ENCODE results near the gene LRRC72.
"Not testable (repeated sequence)": the region's sequence is repeated elsewhere in the genome, so short reads cannot be mapped to it uniquely, and the experiment has no call there.

LRRC72 gene

DNA sequence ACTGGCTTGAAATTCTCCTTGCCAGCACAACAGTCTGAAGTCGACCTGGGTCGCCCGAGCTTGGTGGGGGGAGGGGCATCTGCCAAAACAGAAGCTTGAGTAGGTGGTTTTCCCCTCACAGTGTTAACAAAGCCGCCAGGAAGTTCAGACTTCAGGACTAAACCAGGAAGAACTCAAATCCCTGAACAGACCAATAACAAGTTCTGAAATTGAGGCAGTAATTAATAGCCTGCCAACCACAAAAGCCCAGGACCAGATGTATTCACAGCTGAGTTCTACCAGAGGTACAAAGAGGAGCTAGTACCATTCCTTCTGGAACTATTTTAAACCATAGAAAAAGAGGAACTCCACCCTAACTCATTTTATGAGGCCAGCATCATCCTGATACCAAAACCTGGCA is 45.3 kb downstream of the LRRC72 start:
- DNase-seq (ENCODE audit: low read depth in 2 of 3, low spot score in 2 of 3) = no peak

- no peak for DNase-seq (ENCODE audit: low read depth in 2 of 3, low spot score in 2 of 3)
Measured at GRCh38 chr7:16579216-16579615, 52.6 kb downstream of the LRRC72 start.

DNA sequence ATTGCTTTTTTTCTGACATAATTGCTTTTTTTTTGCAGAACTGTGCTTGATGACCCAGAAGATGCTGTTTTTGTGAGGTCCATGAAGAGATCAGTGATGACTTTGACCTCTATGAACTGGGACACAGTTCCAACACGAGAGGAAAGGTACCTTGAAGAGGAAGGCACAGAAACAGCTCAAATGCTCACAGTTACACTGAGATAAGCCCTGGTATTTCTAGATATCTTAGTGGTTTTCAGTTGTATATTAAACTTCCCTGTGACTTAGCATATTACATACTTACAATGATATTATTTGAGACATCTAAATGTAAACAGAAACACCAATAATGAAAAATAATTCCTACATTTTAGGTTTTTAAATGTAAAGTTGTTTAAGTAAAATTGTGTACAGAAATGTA is 54.7 kb downstream of the LRRC72 start:
- DNase-seq (ENCODE audit: low read depth in 2 of 3, low spot score in 2 of 3) = no peak

GRCh38 chr7:16583834-16584233 is 57.2 kb downstream of the LRRC72 start:
- no peak for DNase-seq (ENCODE audit: low read depth in 2 of 3, low spot score in 2 of 3)

- no peak for DNase-seq (ENCODE audit: low read depth in 2 of 3, low spot score in 2 of 3)
Measured at GRCh38 chr7:16585540-16585939, 58.9 kb downstream of the LRRC72 start.

- no peak for DNase-seq (ENCODE audit: low read depth in 2 of 3, low spot score in 2 of 3)
Measured at GRCh38 chr7:16586081-16586874, 59.7 kb downstream of the LRRC72 start.

DNA sequence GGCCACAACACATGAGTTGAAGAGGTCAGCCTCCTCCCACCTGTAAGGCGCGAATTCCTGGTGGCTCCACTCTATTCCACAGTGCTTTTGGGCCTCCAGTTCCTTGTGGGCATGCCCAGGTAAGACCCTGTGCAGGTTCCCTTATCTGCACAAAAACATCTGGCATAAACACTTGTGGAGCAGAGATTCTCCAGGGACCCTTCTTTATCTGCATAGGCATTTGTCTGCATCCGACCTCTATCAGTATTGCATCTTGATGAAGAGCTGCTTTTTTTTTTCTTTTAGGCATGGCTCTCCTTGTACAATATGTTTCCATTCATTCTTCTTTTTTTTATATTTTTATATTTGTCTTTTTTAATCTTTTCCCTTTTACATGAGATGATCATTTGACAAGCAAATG is 60.5 kb downstream of the LRRC72 start:
- no peak for DNase-seq (ENCODE audit: low read depth in 2 of 3, low spot score in 2 of 3)

DNA sequence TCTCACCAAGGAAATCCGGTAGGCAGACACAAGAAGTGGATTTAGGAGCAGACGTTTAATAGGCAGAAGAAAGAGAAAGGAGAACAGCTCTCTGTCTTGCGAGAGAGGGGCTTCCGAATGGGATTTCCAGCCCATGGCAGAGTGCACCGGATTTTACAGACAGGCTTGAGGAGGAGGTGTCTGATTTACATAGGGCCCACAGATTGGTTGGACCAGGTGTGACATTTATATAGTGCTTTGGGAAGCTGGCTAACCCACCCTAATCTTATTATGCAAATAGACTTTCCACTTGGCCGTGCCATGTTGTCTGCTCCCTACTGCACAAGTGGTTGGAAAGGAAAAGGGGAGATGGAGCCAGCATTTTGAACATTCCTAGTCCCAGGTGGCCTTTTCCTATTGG is 61.2 kb downstream of the LRRC72 start:
- no peak for DNase-seq (ENCODE audit: low read depth in 2 of 3, low spot score in 2 of 3)

DNA sequence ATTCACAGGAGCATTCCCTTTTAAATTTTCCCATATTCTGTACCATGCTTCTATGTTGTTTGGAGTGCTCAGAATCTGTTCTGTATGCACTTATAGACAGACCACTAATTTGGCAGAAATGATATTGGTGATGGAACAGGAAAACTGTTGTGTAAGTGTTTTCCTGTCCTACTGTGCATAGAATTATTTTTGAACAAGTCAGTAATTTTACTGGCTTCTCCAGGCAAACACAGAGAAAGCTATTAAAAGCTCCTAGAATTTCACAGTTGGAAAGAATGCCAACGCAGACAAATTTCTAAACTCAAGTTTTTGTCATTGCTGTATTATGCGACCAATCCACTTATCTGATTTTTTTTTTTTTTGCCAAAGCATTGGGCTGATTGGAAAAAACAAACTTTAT is 63.3 kb downstream of the LRRC72 start:
- no peak for DNase-seq (ENCODE audit: low read depth in 2 of 3, low spot score in 2 of 3)

DNA sequence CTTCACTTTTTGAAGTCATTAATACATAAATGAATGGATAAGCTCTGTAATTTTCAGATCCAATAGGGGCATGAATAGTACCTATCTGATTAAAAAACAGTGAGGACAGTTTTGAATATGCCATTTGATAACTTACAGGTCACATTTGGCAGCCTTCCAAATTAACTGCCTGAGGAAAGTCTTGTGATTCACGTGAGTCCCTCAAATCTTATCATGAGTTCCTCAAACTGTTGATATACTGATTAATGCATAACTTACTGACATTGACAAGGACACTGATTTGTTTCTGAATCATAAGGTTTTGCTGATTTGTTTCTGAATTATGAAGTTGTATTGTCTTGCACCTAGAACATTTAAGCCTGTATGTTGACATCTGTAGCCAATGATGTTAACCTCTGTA is 63.8 kb downstream of the LRRC72 start:
- no peak for DNase-seq (ENCODE audit: low read depth in 2 of 3, low spot score in 2 of 3)

- DNase-seq (ENCODE audit: low read depth in 2 of 3, low spot score in 2 of 3) = no peak
Measured at GRCh38 chr7:16592395-16592794, 65.8 kb downstream of the LRRC72 start.

DNA sequence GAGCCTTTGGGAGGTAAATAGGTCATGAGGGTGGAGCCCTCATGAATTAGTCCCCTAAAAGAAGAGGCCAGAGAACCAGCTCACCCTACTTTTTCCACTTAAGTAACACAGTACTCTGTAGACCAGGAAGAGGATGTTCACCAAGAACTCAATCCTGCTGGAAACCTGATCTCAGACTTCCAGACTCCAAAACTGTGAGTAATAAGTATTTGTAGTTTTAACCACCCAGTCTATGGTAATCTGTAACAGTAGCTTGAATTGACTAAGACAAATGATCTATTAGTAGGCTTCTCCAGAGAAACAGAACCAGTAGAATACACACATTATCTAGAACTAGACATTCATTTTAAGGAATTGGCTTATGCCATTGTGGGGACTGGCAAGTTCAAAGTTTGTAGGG is 67.4 kb downstream of the LRRC72 start:
- no peak for DNase-seq (ENCODE audit: low read depth in 2 of 3, low spot score in 2 of 3)

DNA sequence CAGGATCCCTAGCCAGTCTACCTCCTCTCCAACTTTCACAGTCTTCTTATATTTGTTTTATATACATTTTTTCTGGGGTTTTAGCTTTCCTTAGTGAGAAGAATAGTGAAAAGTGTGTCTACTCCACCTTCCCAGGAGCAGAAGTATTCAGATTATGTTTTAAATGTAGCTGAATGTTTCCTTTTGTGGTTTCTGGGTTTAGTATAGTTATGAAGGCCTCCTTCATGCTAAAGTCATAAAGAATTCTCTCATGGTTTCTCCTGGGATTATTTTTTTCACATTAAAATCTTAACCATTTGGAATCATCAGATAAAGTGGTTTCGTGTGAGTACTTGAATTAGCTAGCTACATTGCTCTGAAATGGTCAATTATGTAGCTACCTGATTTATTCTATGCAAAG is 68.1 kb downstream of the LRRC72 start:
- no peak for DNase-seq (ENCODE audit: low read depth in 2 of 3, low spot score in 2 of 3)

DNA sequence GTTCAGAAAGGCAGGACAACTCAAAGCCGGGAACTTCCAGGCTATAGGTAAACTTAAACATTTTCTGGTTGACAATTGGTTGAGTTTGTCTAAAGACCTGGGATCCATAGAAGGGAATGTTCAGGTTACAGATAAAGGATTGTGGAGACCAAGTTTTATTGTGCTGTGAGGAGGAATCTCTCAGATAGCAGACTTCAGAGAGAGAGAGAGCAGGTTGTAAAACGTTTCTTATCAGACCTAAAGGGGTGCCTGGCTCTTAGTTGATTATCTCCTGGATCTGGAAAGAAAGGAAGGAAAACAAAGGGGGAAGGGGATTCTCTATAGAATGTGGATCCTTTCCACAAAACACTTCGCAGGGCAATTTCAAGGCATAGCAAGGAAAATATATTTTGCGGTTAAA is 69.0 kb downstream of the LRRC72 start:
- DNase-seq (ENCODE audit: low read depth in 2 of 3, low spot score in 2 of 3) = not testable (repeated sequence)

DNA sequence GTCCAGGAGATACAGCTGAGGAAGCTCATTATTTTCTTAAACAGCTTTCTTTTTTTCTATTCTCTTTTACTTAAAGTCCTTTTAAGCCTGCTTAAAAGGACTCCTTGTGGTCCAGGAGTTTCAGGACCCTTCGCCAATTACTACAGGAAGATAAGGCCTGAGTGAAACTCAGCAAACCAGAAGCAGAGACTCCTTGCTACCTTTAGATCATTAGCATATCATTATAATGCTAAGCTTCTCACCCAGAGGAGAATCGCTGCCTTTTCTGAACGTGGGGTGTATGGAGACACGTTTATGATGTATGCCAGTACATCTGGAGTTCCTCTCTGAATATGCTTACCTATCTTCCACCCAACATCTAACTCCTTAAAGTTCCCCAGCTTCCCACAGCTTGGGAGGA is 71.4 kb downstream of the LRRC72 start:
- no peak for DNase-seq (ENCODE audit: low read depth in 2 of 3, low spot score in 2 of 3)

GRCh38 chr7:16599860-16600259 is 73.2 kb downstream of the LRRC72 start:
- DNase-seq (ENCODE audit: low read depth in 2 of 3, low spot score in 2 of 3) = no peak

- no peak for DNase-seq (ENCODE audit: low read depth in 2 of 3, low spot score in 2 of 3)
Measured at GRCh38 chr7:16603633-16604032, 77.0 kb downstream of the LRRC72 start.

DNA sequence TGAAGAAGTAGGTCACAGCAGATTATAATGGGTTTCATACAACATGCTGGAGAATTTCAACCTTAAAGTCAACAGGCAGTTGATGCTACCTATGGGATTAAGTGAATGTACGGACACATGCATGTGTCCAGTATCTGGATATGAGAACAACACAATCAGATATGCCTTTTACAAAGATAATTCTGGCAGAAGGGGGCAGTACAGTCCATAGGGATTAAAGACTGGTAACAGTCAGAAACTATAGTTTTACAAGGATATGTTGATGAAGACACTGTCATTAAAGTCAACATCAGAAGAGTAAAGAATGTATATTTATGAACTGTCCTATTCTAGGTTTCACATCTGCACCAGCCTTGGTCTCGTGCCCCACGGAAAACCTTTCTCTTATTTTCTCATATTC is 77.4 kb downstream of the LRRC72 start:
- DNase-seq (ENCODE audit: low read depth in 2 of 3, low spot score in 2 of 3) = no peak

DNA sequence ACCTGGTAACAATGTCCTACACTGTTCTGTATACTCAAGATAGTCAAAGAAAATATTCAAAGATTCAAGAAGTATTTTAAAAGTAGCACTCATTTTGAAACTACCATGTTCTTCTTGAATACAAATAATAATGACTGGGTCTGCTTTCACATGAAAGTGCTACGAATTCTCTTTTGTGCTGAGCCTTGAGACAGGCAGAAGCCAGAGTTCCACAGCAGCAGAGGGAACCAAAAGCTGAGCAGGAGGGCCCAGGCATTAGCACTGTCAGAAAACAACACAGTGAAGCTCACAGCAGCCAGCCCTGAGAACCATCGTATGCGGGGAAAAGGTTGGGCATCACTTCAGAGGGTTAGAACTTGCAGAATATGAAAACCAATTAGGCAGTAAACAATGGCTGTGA is 80.1 kb downstream of the LRRC72 start:
- DNase-seq (ENCODE audit: low read depth in 2 of 3, low spot score in 2 of 3) = no peak

- DNase-seq (ENCODE audit: low read depth in 2 of 3, low spot score in 2 of 3) = no peak
Measured at GRCh38 chr7:16609842-16610450, 83.3 kb downstream of the LRRC72 start.

GRCh38 chr7:16611711-16612110 is 85.1 kb downstream of the LRRC72 start:
- no peak for DNase-seq (ENCODE audit: low read depth in 2 of 3, low spot score in 2 of 3)

DNA sequence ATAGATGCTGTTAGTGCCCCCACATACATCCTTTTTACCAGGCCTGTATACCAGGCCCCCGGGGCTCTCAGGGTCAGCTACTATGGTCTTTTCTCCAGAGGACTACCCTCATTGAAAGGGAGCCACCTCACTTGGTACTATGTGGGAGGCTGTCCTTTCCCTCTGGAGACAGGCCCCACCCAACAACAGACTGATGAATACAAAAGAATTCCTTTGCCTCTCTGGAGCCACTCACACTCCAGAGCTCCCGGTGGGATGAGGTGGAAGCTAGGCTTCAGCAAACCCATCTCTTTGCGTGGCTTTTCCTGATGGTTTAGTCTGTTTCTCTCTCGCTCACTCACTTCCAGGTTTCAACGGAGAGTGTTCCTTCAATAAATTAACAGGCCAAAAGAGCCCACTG is 88.6 kb downstream of the LRRC72 start:
- DNase-seq (ENCODE audit: low read depth in 2 of 3, low spot score in 2 of 3) = no peak

- no peak for DNase-seq (ENCODE audit: low read depth in 2 of 3, low spot score in 2 of 3)
Measured at GRCh38 chr7:16616122-16616521, 89.5 kb downstream of the LRRC72 start.
